HG02938 (cell line): ENCODE measurements around the gene GNG12.

Experiments
- ATAC-seq: cut with Tn5 transposase; IDR thresholded peaks from one replicate; pipeline ENCODE4 v1.9.1; 2021; ENCODE audit warnings: mild to moderate bottlenecking, moderate library complexity; ENCODE audit not compliant: unreplicated experiment

The GNG12 gene

GRCh38 chr1:67713057-67713846 lies 120.0 kb downstream of the GNG12 start:
- ATAC-seq, result no peak

GRCh38 chr1:67711855-67712212 lies 121.4 kb downstream of the GNG12 start:
- ATAC-seq, result no peak

GRCh38 chr1:67711158-67711854 lies 122.0 kb downstream of the GNG12 start:
- ATAC-seq, result no peak

- no peak for ATAC-seq
Measured at GRCh38 chr1:67710417-67710816, 122.8 kb downstream of the GNG12 start.

- no peak for ATAC-seq
Measured at GRCh38 chr1:67708606-67709005, 124.7 kb downstream of the GNG12 start.

- ATAC-seq, result no peak
Measured at GRCh38 chr1:67705735-67706453, 127.4 kb downstream of the GNG12 start.

GRCh38 chr1:67704351-67704750 lies 128.9 kb downstream of the GNG12 start:
- no peak for ATAC-seq

GRCh38 chr1:67701876-67702275 lies 131.4 kb downstream of the GNG12 start:
- no peak for ATAC-seq

- ATAC-seq, result peak; percentile 41
Measured at GRCh38 chr1:67700692-67701410, 132.4 kb downstream of the GNG12 start.

- ATAC-seq, result no peak
Measured at GRCh38 chr1:67700220-67700619, 133.0 kb downstream of the GNG12 start.

- ATAC-seq, result no peak
Measured at GRCh38 chr1:67696708-67697107, 136.6 kb downstream of the GNG12 start.

- ATAC-seq, result no peak
Measured at GRCh38 chr1:67695963-67696362, 137.3 kb downstream of the GNG12 start.

- no peak for ATAC-seq
Measured at GRCh38 chr1:67691712-67692111, 141.6 kb downstream of the GNG12 start.

- no peak for ATAC-seq
Measured at GRCh38 chr1:67690411-67690810, 142.9 kb downstream of the GNG12 start.

- ATAC-seq, result no peak
Measured at GRCh38 chr1:67690018-67690363, 143.3 kb downstream of the GNG12 start.

GRCh38 chr1:67689267-67690017 lies 143.8 kb downstream of the GNG12 start:
- ATAC-seq, result no peak

- no peak for ATAC-seq
Measured at GRCh38 chr1:67688526-67689219, 144.6 kb downstream of the GNG12 start.

- no peak for ATAC-seq
Measured at GRCh38 chr1:67687649-67688048, 145.6 kb downstream of the GNG12 start.

- ATAC-seq, result no peak
Measured at GRCh38 chr1:67687198-67687545, 146.1 kb downstream of the GNG12 start.
